Rectal smooth muscle tissue (tissue), 1 donor: ENCODE results near the gene PTPRN.
A peak's percentile ranks its signal among the peaks of the same experiment; 100 is the strongest.
"Not testable (repeated sequence)": the region's sequence is repeated elsewhere in the genome, so short reads cannot be mapped to it uniquely, and the experiment has no call there.

ENCODE experiments used
- H3K27ac ChIP-seq: one replicate; pipeline ENCODE4 v1.7.0; 2013; ENCODE audit warnings: low read depth, low read length, inconsistent platforms
- H3K27me3 ChIP-seq: one replicate; pipeline ENCODE4 v1.7.0; 2013; ENCODE audit warnings: low read length; ENCODE audit not compliant: control insufficient read depth, insufficient read depth
- H3K36me3 ChIP-seq: one replicate; pipeline ENCODE4 v1.7.0; 2013; ENCODE audit warnings: low read length; ENCODE audit not compliant: control insufficient read depth, insufficient read depth
- H3K4me1 ChIP-seq: one replicate; pipeline ENCODE4 v1.7.0; 2013; ENCODE audit warnings: low read length; ENCODE audit not compliant: control insufficient read depth, insufficient read depth
- H3K4me3 ChIP-seq: one replicate; pipeline ENCODE4 v1.7.0; 2013; ENCODE audit warnings: low read length
- H3K9ac ChIP-seq: one replicate; pipeline ENCODE4 v1.7.0; 2013; ENCODE audit warnings: low read length

Gene PTPRN

GRCh38 chr2:219289537-219290361, 19.5 kb downstream of the PTPRN start:
- H3K27me3 ChIP-seq = no peaks in the 10 kb centered on the region
- peaks cover 10% of the 10 kb centered on the region for H3K4me1 ChIP-seq
- H3K9ac ChIP-seq = no peak overlapping the region
- peak overlapping the region; percentile 29 for H3K4me3 ChIP-seq
- H3K27ac ChIP-seq = peak overlapping the region; percentile 67
- H3K36me3 ChIP-seq = peaks cover 3% of the 10 kb centered on the region

- peaks cover 4% of the 10 kb centered on the region for H3K36me3 ChIP-seq
- H3K9ac ChIP-seq = no peak overlapping the region
- no peaks in the 10 kb centered on the region for H3K27me3 ChIP-seq
- H3K27ac ChIP-seq = peak overlapping the region; percentile 56
- H3K4me1 ChIP-seq = peaks cover 10% of the 10 kb centered on the region
- H3K4me3 ChIP-seq = peak overlapping the region; percentile 29
Measured at GRCh38 chr2:219289195-219289536, 20.0 kb downstream of the PTPRN start.

- Histone ChIP-seq H3K9ac (no peak overlapping the region), H3K4me1 (peaks cover 10% of the 10 kb centered on the region), H3K27ac (no peak overlapping the region), H3K27me3 (no peaks in the 10 kb centered on the region), H3K36me3 (peaks cover 4% of the 10 kb centered on the region), H3K4me3 (no peak overlapping the region)
Measured at GRCh38 chr2:219287580-219288265, 21.5 kb downstream of the PTPRN start.

- H3K4me1 ChIP-seq, H3K27ac ChIP-seq, H3K9ac ChIP-seq, H3K4me3 ChIP-seq, H3K36me3 ChIP-seq, H3K27me3 ChIP-seq: not testable (repeated sequence)
Measured at GRCh38 chr2:219287116-219287440, 22.1 kb downstream of the PTPRN start.

- H3K27ac ChIP-seq = no peak overlapping the region
- no peaks in the 10 kb centered on the region for H3K27me3 ChIP-seq
- peaks cover 10% of the 10 kb centered on the region for H3K4me1 ChIP-seq
- H3K9ac ChIP-seq = no peak overlapping the region
- H3K4me3 ChIP-seq = no peak overlapping the region
- peaks cover 4% of the 10 kb centered on the region for H3K36me3 ChIP-seq
Measured at GRCh38 chr2:219286436-219287115, 22.6 kb downstream of the PTPRN start.

GRCh38 chr2:219285894-219286425, 23.2 kb downstream of the PTPRN start:
- H3K4me1 ChIP-seq = peaks cover 10% of the 10 kb centered on the region
- H3K27me3 ChIP-seq = no peaks in the 10 kb centered on the region
- H3K36me3 ChIP-seq = peaks cover 8% of the 10 kb centered on the region
- H3K27ac ChIP-seq = no peak overlapping the region
- H3K4me3 ChIP-seq = no peak overlapping the region
- no peak overlapping the region for H3K9ac ChIP-seq

- H3K27ac ChIP-seq = no peak overlapping the region
- peaks cover 11% of the 10 kb centered on the region for H3K36me3 ChIP-seq
- H3K9ac ChIP-seq = no peak overlapping the region
- H3K4me1 ChIP-seq = peaks cover 10% of the 10 kb centered on the region
- H3K27me3 ChIP-seq = no peaks in the 10 kb centered on the region
- no peak overlapping the region for H3K4me3 ChIP-seq
Measured at GRCh38 chr2:219285373-219285735, 23.8 kb downstream of the PTPRN start.

GRCh38 chr2:219284501-219285372, 24.5 kb downstream of the PTPRN start:
- peaks cover 11% of the 10 kb centered on the region for H3K36me3 ChIP-seq
- H3K4me3 ChIP-seq = no peak overlapping the region
- H3K9ac ChIP-seq = no peak overlapping the region
- peaks cover 10% of the 10 kb centered on the region for H3K4me1 ChIP-seq
- H3K27me3 ChIP-seq = no peaks in the 10 kb centered on the region
- H3K27ac ChIP-seq = no peak overlapping the region

- H3K9ac ChIP-seq = no peak overlapping the region
- H3K36me3 ChIP-seq = peaks cover 11% of the 10 kb centered on the region
- no peak overlapping the region for H3K27ac ChIP-seq
- H3K4me3 ChIP-seq = no peak overlapping the region
- H3K27me3 ChIP-seq = no peaks in the 10 kb centered on the region
- H3K4me1 ChIP-seq = peaks cover 13% of the 10 kb centered on the region
Measured at GRCh38 chr2:219282943-219283581, 26.1 kb downstream of the PTPRN start.

GRCh38 chr2:219282375-219282774, 26.8 kb downstream of the PTPRN start:
- Histone ChIP-seq H3K27ac (no peak overlapping the region), H3K4me1 (peaks cover 16% of the 10 kb centered on the region), H3K27me3 (no peaks in the 10 kb centered on the region), H3K36me3 (peaks cover 11% of the 10 kb centered on the region), H3K9ac (no peak overlapping the region), H3K4me3 (no peak overlapping the region)

- Histone ChIP-seq H3K27me3 (no peaks in the 10 kb centered on the region), H3K9ac (no peak overlapping the region), H3K36me3 (peaks cover 11% of the 10 kb centered on the region), H3K4me3 (no peak overlapping the region), H3K27ac (no peak overlapping the region), H3K4me1 (peaks cover 16% of the 10 kb centered on the region)
Measured at GRCh38 chr2:219281588-219281987, 27.6 kb downstream of the PTPRN start.
